Measurements from ENCODE around the gene EDRF1.

Gene EDRF1

DNA sequence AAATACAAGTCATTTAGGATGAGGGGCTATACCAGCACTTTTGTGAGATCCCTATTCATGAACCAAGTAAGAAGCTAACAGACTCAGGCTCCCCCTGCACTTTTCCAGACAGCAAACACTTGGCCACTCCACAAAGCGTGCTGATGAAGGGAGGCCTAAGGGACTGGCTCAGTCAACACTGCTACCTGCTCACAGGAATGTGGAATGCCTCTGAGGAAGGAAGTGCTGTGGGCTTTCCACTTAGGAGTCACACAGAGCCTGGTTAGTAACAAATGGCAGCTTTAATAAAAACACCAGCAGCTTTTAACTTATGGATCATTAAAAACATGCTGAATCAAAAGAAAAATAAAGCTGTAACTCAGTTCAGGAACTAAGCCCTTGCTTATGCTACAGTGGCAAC lies 88.5 kb downstream of the EDRF1 start:
- no peaks in the 10 kb centered on the region for H3K9me3 ChIP-seq (ENCODE audit: severe bottlenecking)

DNA sequence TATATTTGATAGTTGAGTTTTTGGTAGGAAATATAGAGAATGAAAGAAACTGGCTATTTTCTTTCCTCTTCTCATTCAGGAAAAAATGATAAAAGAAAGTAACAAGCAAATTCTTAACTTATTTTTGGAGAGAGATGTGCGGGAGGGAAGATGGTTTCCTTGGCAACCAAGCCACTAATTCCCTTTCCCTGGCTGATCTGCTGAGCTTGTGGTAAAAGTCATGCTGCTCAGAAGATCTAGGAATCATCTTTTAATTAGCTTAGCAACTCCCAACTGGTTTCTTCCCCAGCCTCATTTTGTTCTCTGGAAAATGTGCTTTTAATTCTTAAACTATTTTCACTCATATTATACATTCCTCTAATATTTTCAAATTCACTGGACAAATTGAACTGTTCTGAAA lies 91.7 kb downstream of the EDRF1 start:
- Histone ChIP-seq H3K27ac (no peak overlapping the region), H3K9me3 (ENCODE audit: severe bottlenecking) (no peaks in the 10 kb centered on the region), H3K36me3 (peaks cover 3% of the 10 kb centered on the region), H3K4me3 (ENCODE audit: low read depth, low read length) (no peak overlapping the region), H3K27me3 (ENCODE audit: insufficient read depth, low read depth, severe bottlenecking) (no peaks in the 10 kb centered on the region)
- no peak for TF ChIP-seq CTCF (IDR thresholded peaks at IDR 0.05; ENCODE audit: low read depth, low read length)
- DNase-seq = peak; percentile 34

More for the DNA sequence above, 88.5 kb downstream of the EDRF1 start:
- Histone ChIP-seq H3K36me3 (peaks cover 7% of the 10 kb centered on the region; the same call in 1 of the 2 replicates), H3K27me3 (ENCODE audit: insufficient read depth, low read depth, severe bottlenecking) (no peaks in the 10 kb centered on the region), H3K4me3 (ENCODE audit: low read depth, low read length) (no peak overlapping the region), H3K27ac (no peak overlapping the region)
- no peak for TF ChIP-seq CTCF (IDR thresholded peaks at IDR 0.05; ENCODE audit: low read depth, low read length)
- DNase-seq = no peak

GRCh38 chr10:125812128-125812750 lies 92.7 kb downstream of the EDRF1 start:
- H3K27me3 ChIP-seq (ENCODE audit: insufficient read depth, low read depth, severe bottlenecking) = no peaks in the 10 kb centered on the region
- no peaks in the 10 kb centered on the region; the same call in none of the 2 replicates for H3K36me3 ChIP-seq
- no peak overlapping the region for H3K27ac ChIP-seq
- no peaks in the 10 kb centered on the region for H3K9me3 ChIP-seq (ENCODE audit: severe bottlenecking)
- no peak for TF ChIP-seq CTCF (IDR thresholded peaks at IDR 0.05; ENCODE audit: low read depth, low read length)
- no peak for DNase-seq
- no peak overlapping the region for H3K4me3 ChIP-seq (ENCODE audit: low read depth, low read length)

All from WERI-Rb-1 (cell line).